Osteocyte (in vitro differentiated cells): ENCODE data around the gene PDLIM5. TPM values are rescaled to one million over a fixed set of nuclear protein-coding genes. Genes with fewer than 3 reads are reported as not detected.
"Not testable (repeated sequence)": the region's sequence is repeated elsewhere in the genome, so short reads cannot be mapped to it uniquely, and the experiment has no call there.

Source experiments
- DNase-seq: peaks from one replicate; pipeline ENCODE4 v3.0.0; 2021; ENCODE audit warnings: mixed read lengths; ENCODE audit not compliant: unreplicated experiment; ENCODE audit errors: extremely low spot score
- H3K27ac Mint-ChIP-seq: one replicate; pipeline ENCODE4 v1.8.0; 2021; ENCODE audit warnings: mild to moderate bottlenecking, mixed read lengths; ENCODE audit not compliant: unreplicated experiment
- H3K27me3 Mint-ChIP-seq: one replicate; pipeline ENCODE4 v1.8.0; 2021; ENCODE audit warnings: mixed read lengths; ENCODE audit not compliant: unreplicated experiment
- H3K36me3 Mint-ChIP-seq: one replicate; pipeline ENCODE4 v1.8.0; 2021; ENCODE audit warnings: mixed read lengths; ENCODE audit not compliant: unreplicated experiment
- H3K4me1 Mint-ChIP-seq: one replicate; pipeline ENCODE4 v1.8.0; 2021; ENCODE audit warnings: mixed read lengths; ENCODE audit not compliant: unreplicated experiment
- H3K4me3 Mint-ChIP-seq: one replicate; pipeline ENCODE4 v1.8.0; 2021; ENCODE audit warnings: mild to moderate bottlenecking, moderate library complexity, mixed read lengths; ENCODE audit not compliant: unreplicated experiment
- H3K9me3 Mint-ChIP-seq: one replicate; pipeline ENCODE4 v1.8.0; 2021; ENCODE audit warnings: mixed read lengths; ENCODE audit not compliant: unreplicated experiment
- long read RNA-seq: library from polyadenylated mRNA; unstranded; transcript quantifications from one replicate; pipeline ENCODE4 v2.0.0, GENCODE V29; 2021
- total RNA-seq: library from RNA; stranded (reverse); gene quantifications from 2 replicates; pipeline ENCODE4 v1.2.1, GENCODE V29; 2021
- TF ChIP-seq, protein P1 (sequence below): fragments of 200-600 bp; sonication (generic); IDR thresholded peaks from 2 replicates; pipeline ENCODE4 v1.5.0; 2021; ENCODE audit warnings: antibody characterized with exemption, mild to moderate bottlenecking, moderate library complexity

The PDLIM5 gene, protein sequence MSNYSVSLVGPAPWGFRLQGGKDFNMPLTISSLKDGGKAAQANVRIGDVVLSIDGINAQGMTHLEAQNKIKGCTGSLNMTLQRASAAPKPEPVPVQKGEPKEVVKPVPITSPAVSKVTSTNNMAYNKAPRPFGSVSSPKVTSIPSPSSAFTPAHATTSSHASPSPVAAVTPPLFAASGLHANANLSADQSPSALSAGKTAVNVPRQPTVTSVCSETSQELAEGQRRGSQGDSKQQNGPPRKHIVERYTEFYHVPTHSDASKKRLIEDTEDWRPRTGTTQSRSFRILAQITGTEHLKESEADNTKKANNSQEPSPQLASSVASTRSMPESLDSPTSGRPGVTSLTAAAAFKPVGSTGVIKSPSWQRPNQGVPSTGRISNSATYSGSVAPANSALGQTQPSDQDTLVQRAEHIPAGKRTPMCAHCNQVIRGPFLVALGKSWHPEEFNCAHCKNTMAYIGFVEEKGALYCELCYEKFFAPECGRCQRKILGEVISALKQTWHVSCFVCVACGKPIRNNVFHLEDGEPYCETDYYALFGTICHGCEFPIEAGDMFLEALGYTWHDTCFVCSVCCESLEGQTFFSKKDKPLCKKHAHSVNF
- 301 and 324 TPM in 2 replicates for total RNA-seq
- long read RNA-seq, full-length matches to known transcripts: 721 of 954 reads
- long read RNA-seq, partial matches to known transcripts: 103 of 954 reads
- long read RNA-seq, other reads (novel, unspliced or antisense): 130 of 954 reads

DNA sequence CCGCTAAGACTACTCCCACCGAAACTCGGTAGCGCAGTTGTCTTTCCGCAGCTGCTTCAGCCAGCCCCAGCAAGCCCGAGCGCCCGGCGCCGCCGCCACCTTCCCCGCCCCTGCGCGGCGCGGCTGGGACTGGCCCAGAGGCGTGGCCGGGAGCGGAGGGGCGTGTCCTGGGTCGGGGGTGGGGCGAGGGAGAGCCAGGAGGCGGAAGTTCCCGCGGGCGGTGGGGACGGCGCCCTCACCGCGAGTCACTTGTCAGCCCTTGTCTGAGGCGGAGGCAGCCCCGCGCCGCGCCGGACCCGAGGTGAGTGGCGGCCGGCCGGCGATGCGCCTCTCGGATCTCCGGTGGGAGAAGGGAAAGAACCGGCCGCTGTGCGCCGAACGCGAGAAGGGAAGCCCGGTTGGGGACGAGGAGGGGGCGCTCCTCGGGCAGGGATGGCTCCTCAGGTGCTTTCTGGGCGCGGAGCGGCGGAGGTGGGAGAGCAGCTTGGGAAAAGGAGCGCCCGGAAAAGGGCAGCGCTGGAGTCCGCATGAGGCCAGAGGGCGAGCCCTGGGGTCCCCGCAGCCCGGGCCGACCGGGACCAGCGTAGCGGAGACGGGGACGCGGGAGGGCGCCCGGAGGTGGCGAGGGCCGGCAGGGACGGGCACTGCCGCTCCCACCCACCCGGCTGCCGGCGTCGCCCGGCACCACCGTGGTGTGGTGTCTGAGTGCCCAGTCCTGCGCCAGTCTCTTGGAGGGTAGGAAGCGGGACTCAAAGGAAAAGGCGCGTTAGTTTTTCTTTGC lies at the start of gene PDLIM5:
Gene PDLIM5 (plus strand): TSS at position 248 of the 781 bp plus-strand sequence. CDS start 3,347 bp downstream, outside the sequence.
- DNase-seq: peak; percentile 97
- H3K36me3 Mint-ChIP-seq: peaks cover 19% of the 10 kb centered on the region
- H3K9me3 Mint-ChIP-seq: no peaks in the 10 kb centered on the region
- no peaks in the 10 kb centered on the region for H3K27me3 Mint-ChIP-seq
- TF ChIP-seq, protein P1, sequence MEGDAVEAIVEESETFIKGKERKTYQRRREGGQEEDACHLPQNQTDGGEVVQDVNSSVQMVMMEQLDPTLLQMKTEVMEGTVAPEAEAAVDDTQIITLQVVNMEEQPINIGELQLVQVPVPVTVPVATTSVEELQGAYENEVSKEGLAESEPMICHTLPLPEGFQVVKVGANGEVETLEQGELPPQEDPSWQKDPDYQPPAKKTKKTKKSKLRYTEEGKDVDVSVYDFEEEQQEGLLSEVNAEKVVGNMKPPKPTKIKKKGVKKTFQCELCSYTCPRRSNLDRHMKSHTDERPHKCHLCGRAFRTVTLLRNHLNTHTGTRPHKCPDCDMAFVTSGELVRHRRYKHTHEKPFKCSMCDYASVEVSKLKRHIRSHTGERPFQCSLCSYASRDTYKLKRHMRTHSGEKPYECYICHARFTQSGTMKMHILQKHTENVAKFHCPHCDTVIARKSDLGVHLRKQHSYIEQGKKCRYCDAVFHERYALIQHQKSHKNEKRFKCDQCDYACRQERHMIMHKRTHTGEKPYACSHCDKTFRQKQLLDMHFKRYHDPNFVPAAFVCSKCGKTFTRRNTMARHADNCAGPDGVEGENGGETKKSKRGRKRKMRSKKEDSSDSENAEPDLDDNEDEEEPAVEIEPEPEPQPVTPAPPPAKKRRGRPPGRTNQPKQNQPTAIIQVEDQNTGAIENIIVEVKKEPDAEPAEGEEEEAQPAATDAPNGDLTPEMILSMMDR: peak; percentile 6
- H3K4me1 Mint-ChIP-seq: peaks cover 46% of the 10 kb centered on the region
- peak within 1 kb of the TSS; percentile 95 for H3K4me3 Mint-ChIP-seq
- peak within 1 kb of the TSS; percentile 99 for H3K27ac Mint-ChIP-seq

DNA sequence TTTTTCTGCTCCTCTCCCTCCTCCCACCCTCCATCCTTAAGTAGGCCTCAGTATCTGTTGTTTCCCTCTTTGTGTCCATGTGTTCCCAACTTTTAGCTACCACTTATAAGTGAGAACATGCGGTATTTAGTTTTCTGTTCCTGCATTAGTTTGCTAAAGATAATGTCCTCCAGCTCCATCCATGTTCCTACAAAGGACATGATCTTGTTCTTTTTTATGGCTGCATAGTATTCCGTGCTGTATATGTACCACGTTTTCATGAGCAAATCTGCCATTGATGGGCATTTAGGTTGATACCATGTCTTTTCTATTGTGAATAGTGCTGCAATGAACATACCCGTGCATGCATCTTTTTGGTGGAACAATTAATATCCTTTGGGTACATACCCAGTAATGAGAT lies 49.3 kb upstream of the PDLIM5 start:
- not testable (repeated sequence) for H3K27me3 Mint-ChIP-seq, H3K27ac Mint-ChIP-seq, DNase-seq, H3K9me3 Mint-ChIP-seq, H3K4me3 Mint-ChIP-seq, H3K36me3 Mint-ChIP-seq, H3K4me1 Mint-ChIP-seq

DNA sequence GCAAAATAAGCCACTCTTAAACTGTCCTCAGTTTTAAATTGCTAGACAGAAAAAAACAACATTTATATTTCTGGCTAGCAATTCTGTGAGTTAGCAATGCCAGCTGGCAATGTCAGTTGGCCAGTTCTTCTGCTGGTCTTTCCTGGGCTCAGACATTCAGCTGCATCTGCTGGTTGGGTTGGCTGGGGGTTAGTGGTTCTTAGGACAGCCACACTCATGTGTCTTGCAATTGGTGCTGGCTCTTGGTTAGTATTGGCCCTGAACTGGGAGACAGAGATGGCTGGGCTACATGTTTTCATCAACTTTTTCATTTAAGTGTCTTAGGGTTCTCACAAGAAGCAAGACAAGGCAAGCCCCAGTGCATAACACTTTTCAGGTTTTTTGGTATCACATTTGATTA lies 48.0 kb upstream of the PDLIM5 start:
- Mint-ChIP-seq H3K4me3 (no peak overlapping the region), H3K9me3 (no peaks in the 10 kb centered on the region), H3K27me3 (no peaks in the 10 kb centered on the region), H3K36me3 (no peaks in the 10 kb centered on the region), H3K27ac (no peak overlapping the region), H3K4me1 (peaks cover 14% of the 10 kb centered on the region)
- no peak for DNase-seq
- TF ChIP-seq, protein P1: no peak

DNA sequence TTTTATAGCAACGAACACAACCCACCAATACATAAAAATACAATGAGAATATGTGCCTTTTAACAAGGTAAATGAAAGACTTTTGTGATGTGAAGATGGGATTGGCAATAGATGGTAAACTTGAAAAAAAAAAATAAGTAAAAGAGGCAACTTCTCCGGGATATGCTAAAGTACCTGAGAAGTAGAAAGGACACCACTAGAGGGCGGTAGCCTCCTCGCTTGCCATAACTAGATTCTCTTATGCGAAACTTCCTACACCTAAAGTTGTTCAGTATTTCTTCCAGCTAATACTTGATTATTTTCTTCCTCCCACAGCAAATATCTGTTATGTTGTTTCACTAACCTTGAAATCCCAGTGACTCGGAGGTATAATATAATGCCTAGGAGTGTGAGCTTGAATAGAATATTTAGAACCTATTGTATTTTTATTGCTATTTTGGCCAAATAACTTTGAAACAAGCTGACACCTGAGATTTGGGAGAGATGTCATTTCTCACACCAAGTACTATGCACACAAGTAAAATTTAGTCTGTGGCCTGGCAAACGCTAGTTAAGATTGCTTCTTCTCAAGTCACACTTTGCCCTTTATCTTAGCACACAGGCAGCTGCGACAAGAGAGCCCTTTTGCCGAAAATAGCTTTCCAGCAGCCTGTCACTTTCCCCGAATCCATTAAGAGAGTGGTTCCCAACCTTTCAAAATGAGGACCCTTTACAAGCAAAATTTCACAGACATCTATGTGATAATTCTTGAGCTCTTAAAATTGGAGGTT lies 44.9 kb upstream of the PDLIM5 start:
- TF ChIP-seq, protein P1: peak; percentile 92
- Mint-ChIP-seq H3K36me3 (no peaks in the 10 kb centered on the region), H3K27me3 (no peaks in the 10 kb centered on the region), H3K27ac (no peak overlapping the region), H3K4me1 (peaks cover 42% of the 10 kb centered on the region), H3K4me3 (no peak overlapping the region), H3K9me3 (no peaks in the 10 kb centered on the region)
- peak; percentile 86 for DNase-seq

DNA sequence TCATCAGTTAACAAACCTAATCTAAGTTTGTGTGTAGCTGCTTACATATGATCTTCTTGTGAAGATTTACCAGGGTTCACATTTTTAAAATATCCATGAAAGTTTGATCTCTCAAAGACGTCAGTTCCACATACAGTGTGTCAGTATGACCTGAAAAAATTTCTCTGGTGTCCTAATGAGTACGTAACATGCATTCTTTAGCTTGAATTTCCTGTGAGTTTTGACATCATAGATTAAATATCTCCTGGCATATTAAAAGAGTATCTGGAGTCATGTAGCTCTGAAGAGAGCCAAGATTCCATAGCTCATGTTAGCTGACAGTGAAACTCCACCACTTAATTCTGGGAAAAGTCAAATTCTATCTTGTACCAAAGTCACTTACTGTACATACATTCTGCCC lies 43.9 kb upstream of the PDLIM5 start:
- H3K27ac Mint-ChIP-seq: no peak overlapping the region
- H3K9me3 Mint-ChIP-seq: no peaks in the 10 kb centered on the region
- DNase-seq: no peak
- H3K36me3 Mint-ChIP-seq: no peaks in the 10 kb centered on the region
- H3K27me3 Mint-ChIP-seq: no peaks in the 10 kb centered on the region
- TF ChIP-seq, protein P1: no peak
- H3K4me1 Mint-ChIP-seq: peaks cover 52% of the 10 kb centered on the region
- no peak overlapping the region for H3K4me3 Mint-ChIP-seq
